Femur (tissue), 1 donor: ENCODE data around the gene ACVRL1.

Experiments used
- DNase-seq: peaks from one replicate; pipeline ENCODE4 v3.0.0-alpha.2; 2017

Gene ACVRL1

GRCh38 chr12:51907083-51907855 is at the start of gene ACVRL1:
Gene ACVRL1, plus strand, starts transcription at chr12:51907504. Its CDS starts 4,971 bp downstream, at chr12:51912475.
- peak; percentile 78 for DNase-seq

GRCh38 chr12:51860986-51861385 is 46.3 kb upstream of the ACVRL1 start:
- no peak for DNase-seq

GRCh38 chr12:51862947-51863346 is 44.4 kb upstream of the ACVRL1 start:
- DNase-seq: no peak

GRCh38 chr12:51863363-51863932 is 43.9 kb upstream of the ACVRL1 start:
- peak; percentile 54 for DNase-seq

- peak; percentile 72 for DNase-seq
Measured at GRCh38 chr12:51863933-51864832, 43.1 kb upstream of the ACVRL1 start.

- DNase-seq: no peak
Measured at GRCh38 chr12:51864833-51865670, 42.3 kb upstream of the ACVRL1 start.

- DNase-seq: no peak
Measured at GRCh38 chr12:51865757-51866270, 41.5 kb upstream of the ACVRL1 start.

GRCh38 chr12:51866324-51866723 is 41.0 kb upstream of the ACVRL1 start:
- no peak for DNase-seq

- no peak for DNase-seq
Measured at GRCh38 chr12:51866762-51867161, 40.5 kb upstream of the ACVRL1 start.

- DNase-seq: no peak
Measured at GRCh38 chr12:51867371-51867770, 39.9 kb upstream of the ACVRL1 start.

GRCh38 chr12:51867796-51868428 is 39.4 kb upstream of the ACVRL1 start:
- no peak for DNase-seq

GRCh38 chr12:51868821-51869495 is 38.3 kb upstream of the ACVRL1 start:
- DNase-seq: no peak

GRCh38 chr12:51869496-51869865 is 37.8 kb upstream of the ACVRL1 start:
- no peak for DNase-seq

GRCh38 chr12:51869931-51870330 is 37.4 kb upstream of the ACVRL1 start:
- no peak for DNase-seq

- DNase-seq: no peak
Measured at GRCh38 chr12:51870504-51870903, 36.8 kb upstream of the ACVRL1 start.

GRCh38 chr12:51871126-51871525 is 36.2 kb upstream of the ACVRL1 start:
- no peak for DNase-seq

GRCh38 chr12:51871918-51872688 is 35.2 kb upstream of the ACVRL1 start:
- DNase-seq: no peak

GRCh38 chr12:51872689-51872981 is 34.7 kb upstream of the ACVRL1 start:
- no peak for DNase-seq

GRCh38 chr12:51873251-51873994 is 33.9 kb upstream of the ACVRL1 start:
- DNase-seq: no peak

GRCh38 chr12:51874000-51874399 is 33.3 kb upstream of the ACVRL1 start:
- no peak for DNase-seq
